Measurements from ENCODE around the gene ESPL1. TPM values are rescaled to one million over a fixed set of nuclear protein-coding genes. Genes with fewer than 3 reads are reported as not detected.

ESPL1 gene
- total and polyA plus RNA-seq, 2 donors from 2014 or later = 1.5 to 2.9 TPM

DNA sequence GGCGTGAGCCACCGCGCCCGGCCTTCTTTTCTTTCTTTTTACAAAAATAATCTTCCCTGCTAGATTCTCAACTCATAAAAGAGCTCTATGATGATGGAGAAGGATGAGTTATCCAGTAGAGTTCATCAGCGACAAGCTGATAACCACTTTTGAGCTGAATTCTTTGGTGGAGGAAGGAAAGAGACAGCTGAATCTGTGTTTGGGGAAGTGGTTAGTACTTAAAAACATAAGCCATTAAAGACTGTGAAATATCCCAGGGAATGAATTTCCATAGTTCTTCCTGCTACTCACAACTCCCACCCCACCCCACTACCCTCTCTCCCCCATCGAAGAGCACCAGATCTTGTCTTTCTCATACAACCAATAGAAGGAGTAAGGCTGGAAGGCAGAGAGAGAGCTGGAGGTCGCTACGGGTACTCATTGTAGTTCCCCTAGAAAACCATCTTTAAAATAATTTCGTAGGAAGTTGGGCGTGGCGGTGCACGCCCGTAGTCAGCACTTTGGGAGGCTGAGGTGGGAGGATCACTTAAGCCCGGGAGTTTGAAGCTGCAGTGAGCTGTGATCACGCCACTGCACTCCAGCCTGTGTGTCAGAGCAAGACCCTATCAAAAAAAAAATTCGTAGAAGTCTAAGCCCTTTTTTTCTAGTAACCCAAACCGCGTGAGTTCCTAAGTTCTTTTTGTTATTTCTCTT lies 647 bp upstream of the ESPL1 start:
- Histone ChIP-seq H3K27ac (ENCODE audit: low read depth in 2 of 2, low read length in 2 of 2) (peak overlapping the region in 1 of 2 donors; percentile 51), H3K27me3 (ENCODE audit: control insufficient read depth, insufficient read depth, low read length) (no peaks in the 10 kb centered on the region), H3K36me3 (ENCODE audit: control insufficient read depth in 2 of 3, insufficient read depth in 3 of 3, low read length in 3 of 3) (no peaks in the 10 kb centered on the region), H3K4me1 (ENCODE audit: control insufficient read depth in 2 of 3, insufficient read depth in 2 of 3, low read depth in 1 of 3, low read length in 3 of 3) (peaks cover 0 to 2% (median 0%) of the 10 kb centered on the region in 3 donors), H3K9ac (ENCODE audit: low read length in 3 of 3) (peak overlapping the region in 2 of 3 donors; percentile 60 to 67), H3K4me3 (ENCODE audit: low read length in 3 of 3) (peak overlapping the region; percentile 76 to 89 (median 87)), H3K9me3 (ENCODE audit: control insufficient read depth in 2 of 3, insufficient read depth in 1 of 3, low read length in 3 of 3) (no peaks in the 10 kb centered on the region)
- intact Hi-C loops (cut with DNase I) = no loop called here
- no peak for DNase-seq
- FAIRE-seq = no peak
- TF ChIP-seq, protein P1, sequence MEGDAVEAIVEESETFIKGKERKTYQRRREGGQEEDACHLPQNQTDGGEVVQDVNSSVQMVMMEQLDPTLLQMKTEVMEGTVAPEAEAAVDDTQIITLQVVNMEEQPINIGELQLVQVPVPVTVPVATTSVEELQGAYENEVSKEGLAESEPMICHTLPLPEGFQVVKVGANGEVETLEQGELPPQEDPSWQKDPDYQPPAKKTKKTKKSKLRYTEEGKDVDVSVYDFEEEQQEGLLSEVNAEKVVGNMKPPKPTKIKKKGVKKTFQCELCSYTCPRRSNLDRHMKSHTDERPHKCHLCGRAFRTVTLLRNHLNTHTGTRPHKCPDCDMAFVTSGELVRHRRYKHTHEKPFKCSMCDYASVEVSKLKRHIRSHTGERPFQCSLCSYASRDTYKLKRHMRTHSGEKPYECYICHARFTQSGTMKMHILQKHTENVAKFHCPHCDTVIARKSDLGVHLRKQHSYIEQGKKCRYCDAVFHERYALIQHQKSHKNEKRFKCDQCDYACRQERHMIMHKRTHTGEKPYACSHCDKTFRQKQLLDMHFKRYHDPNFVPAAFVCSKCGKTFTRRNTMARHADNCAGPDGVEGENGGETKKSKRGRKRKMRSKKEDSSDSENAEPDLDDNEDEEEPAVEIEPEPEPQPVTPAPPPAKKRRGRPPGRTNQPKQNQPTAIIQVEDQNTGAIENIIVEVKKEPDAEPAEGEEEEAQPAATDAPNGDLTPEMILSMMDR (IDR thresholded peaks at IDR 0.05; ENCODE audit: borderline replicate concordance, extremely low read depth, insufficient read depth) = no peak

DNA sequence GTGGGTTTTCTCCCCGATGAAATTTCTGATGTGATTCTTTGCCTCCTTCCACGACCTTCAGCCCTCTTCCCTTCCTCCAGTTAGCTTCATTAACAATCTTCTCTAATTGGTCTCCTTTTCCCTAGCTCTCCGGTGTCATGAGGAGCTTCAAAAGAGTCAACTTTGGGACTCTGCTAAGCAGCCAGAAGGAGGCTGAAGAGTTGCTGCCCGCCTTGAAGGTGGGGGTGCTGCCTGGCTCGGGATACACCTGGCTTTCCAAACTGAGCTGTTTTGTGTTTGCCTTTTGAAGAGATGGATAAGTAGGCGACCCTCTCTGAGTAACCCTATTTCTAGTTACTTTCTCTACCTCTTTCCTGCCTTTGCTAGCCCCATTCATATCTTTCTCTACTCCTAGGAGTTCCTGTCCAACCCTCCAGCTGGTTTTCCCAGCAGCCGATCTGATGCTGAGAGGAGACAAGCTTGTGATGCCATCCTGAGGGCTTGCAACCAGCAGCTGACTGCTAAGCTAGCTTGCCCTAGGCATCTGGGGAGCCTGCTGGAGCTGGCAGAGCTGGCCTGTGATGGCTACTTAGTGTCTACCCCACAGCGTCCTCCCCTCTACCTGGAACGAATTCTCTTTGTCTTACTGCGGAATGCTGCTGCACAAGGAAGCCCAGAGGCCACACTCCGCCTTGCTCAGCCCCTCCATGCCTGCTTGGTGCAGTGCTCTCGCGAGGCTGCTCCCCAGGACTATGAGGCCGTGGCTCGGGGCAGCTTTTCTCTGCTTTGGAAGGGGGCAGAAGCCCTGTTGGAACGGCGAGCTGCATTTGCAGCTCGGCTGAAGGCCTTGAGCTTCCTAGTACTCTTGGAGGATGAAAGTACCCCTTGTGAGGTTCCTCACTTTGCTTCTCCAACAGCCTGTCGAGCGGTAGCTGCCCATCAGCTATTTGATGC lies 797 bp downstream of the ESPL1 start:
- TF ChIP-seq, protein P1 (IDR thresholded peaks at IDR 0.05; ENCODE audit: borderline replicate concordance, extremely low read depth, insufficient read depth) = no peak
- H3K36me3 ChIP-seq (ENCODE audit: control insufficient read depth in 2 of 3, insufficient read depth in 3 of 3, low read length in 3 of 3) = no peaks in the 10 kb centered on the region
- intact Hi-C loops (cut with DNase I) = no loop called here
- peaks cover 0 to 2% (median 0%) of the 10 kb centered on the region in 3 donors for H3K4me1 ChIP-seq (ENCODE audit: control insufficient read depth in 2 of 3, insufficient read depth in 2 of 3, low read depth in 1 of 3, low read length in 3 of 3)
- H3K9ac ChIP-seq (ENCODE audit: low read length in 3 of 3) = peak overlapping the region in 2 of 3 donors; percentile 34 to 81
- no peaks in the 10 kb centered on the region for H3K27me3 ChIP-seq (ENCODE audit: control insufficient read depth, insufficient read depth, low read length)
- peak overlapping the region; percentile 76 to 89 (median 87) for H3K4me3 ChIP-seq (ENCODE audit: low read length in 3 of 3)
- H3K9me3 ChIP-seq (ENCODE audit: control insufficient read depth in 2 of 3, insufficient read depth in 1 of 3, low read length in 3 of 3) = no peaks in the 10 kb centered on the region
- no peak overlapping the region for H3K27ac ChIP-seq (ENCODE audit: low read depth in 2 of 2, low read length in 2 of 2)
- no peak for FAIRE-seq
- DNase-seq = peak in 1 of 5 donors; percentile 22

DNA sequence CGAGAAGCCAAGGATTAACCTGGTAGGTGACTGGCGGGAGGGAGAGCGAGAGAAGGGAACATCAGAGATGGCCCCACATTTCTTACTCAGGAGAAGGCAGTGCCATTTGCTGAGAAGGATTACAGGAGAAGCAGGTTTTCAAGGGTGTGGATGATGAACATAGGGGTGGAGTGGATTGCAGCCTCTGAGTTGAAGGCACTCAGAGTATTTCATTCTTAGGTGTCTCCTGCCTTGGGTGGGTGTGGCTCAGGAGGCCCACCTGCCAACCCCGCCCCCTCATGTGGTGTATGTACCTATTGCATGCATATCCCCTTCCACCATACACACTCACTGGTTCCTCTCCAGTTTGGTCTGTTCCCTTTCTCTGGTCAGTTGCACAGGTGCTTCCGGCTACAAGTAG lies 6.3 kb downstream of the ESPL1 start:
- Histone ChIP-seq H3K9me3 (ENCODE audit: control insufficient read depth in 2 of 3, insufficient read depth in 1 of 3, low read length in 3 of 3) (no peaks in the 10 kb centered on the region), H3K9ac (ENCODE audit: low read length in 3 of 3) (no peak overlapping the region), H3K27me3 (ENCODE audit: control insufficient read depth, insufficient read depth, low read length) (no peaks in the 10 kb centered on the region), H3K27ac (ENCODE audit: low read depth in 2 of 2, low read length in 2 of 2) (no peak overlapping the region), H3K4me1 (ENCODE audit: control insufficient read depth in 2 of 3, insufficient read depth in 2 of 3, low read depth in 1 of 3, low read length in 3 of 3) (no peaks in the 10 kb centered on the region), H3K36me3 (ENCODE audit: control insufficient read depth in 2 of 3, insufficient read depth in 3 of 3, low read length in 3 of 3) (no peaks in the 10 kb centered on the region), H3K4me3 (ENCODE audit: low read length in 3 of 3) (no peak overlapping the region)
- FAIRE-seq (no peak), DNase-seq (no peak)
- TF ChIP-seq, protein P1 (IDR thresholded peaks at IDR 0.05; ENCODE audit: borderline replicate concordance, extremely low read depth, insufficient read depth) = no peak
- intact Hi-C loops (cut with DNase I) = no loop called here

Data from kidney (tissue), 14 donors.